HG03135 (cell line): Measurements from ENCODE around the gene PACSIN2.

ENCODE experiments used
- ATAC-seq: cut with Tn5 transposase; IDR thresholded peaks from one replicate; pipeline ENCODE4 v1.9.1; 2021; ENCODE audit warnings: mild to moderate bottlenecking, moderate library complexity; ENCODE audit not compliant: unreplicated experiment

Gene PACSIN2

GRCh38 chr22:42910221-42910942 lies 104.6 kb downstream of the PACSIN2 start:
- no peak for ATAC-seq

DNA sequence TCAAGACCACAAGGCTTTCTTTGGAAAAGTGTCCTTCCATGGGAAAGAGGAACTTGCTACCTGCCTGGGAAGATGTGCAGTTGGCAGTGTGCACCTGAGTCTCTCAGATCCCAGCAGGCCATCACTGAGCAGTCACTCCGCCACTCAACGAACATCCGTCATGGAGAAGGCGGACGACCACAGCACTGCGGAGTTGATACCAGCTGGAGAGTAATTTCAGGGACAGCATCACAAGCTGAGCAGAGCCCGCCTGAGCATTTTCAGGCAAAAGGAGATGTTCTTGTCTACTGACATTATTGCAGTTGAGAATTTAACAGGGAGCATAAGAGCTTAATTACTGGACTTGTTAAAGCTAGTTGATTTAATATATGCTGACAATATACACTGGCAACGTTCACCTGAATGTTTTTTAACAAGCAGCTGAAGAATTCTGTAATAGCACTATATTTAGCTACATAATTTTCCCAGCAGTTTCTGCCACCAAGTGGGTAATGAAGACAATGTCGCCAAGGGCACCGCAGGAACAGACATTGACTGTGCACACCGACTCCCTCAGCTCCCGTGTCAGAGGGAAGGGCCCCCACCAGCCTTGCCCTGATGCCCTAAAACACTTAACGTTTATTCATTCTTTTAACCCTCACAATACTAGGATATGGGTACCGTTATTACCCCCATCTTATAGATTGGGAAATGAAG lies 105.4 kb downstream of the PACSIN2 start:
- ATAC-seq = no peak

GRCh38 chr22:42908374-42908746 lies 106.6 kb downstream of the PACSIN2 start:
- ATAC-seq = no peak

- ATAC-seq = no peak
These were observed 107.3 kb downstream of the PACSIN2 start for GRCh38 chr22:42907404-42908373.

GRCh38 chr22:42906605-42907348 lies 108.2 kb downstream of the PACSIN2 start:
- no peak for ATAC-seq

GRCh38 chr22:42905702-42906183 lies 109.2 kb downstream of the PACSIN2 start:
- no peak for ATAC-seq

- no peak for ATAC-seq
These were observed 109.7 kb downstream of the PACSIN2 start for GRCh38 chr22:42905217-42905616.

DNA sequence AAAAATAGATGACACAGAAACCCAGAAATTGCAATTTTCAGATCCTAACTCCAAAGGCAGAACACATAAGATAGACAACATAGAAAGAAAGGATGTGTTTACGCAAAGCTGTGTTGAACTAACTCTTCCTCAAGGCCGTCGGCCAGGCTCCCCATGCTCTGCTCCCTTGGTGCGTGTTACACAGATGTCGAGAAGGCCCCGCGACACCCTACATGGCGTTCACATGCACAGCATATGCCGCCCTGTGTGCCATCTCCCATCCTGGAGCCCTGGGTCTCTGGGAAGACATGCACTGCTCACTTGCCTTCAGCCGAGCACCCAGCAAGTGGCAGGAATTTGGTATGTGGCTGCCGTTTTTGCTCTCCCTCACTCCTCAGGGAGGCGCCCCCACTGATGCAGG lies 110.9 kb downstream of the PACSIN2 start:
- no peak for ATAC-seq

- no peak for ATAC-seq
These were observed 112.0 kb downstream of the PACSIN2 start for GRCh38 chr22:42902875-42903510.

- no peak for ATAC-seq
These were observed 113.0 kb downstream of the PACSIN2 start for GRCh38 chr22:42901790-42902508.

GRCh38 chr22:42897960-42898359 lies 117.0 kb downstream of the PACSIN2 start:
- ATAC-seq = no peak

DNA sequence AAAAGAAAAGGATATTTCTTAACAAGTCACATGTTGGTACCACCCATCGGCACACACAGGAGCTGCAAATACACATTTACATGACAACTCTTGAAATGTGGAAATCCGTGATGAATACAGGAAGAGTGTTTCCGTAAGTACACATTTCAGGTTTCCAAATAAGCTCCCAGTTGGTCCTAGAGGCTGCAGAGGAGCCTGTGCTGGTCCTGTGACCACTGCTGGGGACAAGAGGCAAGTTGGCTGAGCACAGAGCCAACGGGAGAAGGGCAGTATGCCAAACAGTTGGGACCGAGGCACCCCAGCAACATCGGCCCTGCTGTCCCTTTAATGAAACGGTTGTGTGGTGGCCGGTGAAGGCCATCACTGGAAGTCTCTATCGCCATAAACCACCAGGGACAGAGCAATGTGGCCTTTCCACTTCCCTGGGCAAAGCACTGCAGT lies 119.4 kb downstream of the PACSIN2 start:
- ATAC-seq = no peak

- ATAC-seq = no peak
These were observed 119.9 kb downstream of the PACSIN2 start for GRCh38 chr22:42895087-42895486.

DNA sequence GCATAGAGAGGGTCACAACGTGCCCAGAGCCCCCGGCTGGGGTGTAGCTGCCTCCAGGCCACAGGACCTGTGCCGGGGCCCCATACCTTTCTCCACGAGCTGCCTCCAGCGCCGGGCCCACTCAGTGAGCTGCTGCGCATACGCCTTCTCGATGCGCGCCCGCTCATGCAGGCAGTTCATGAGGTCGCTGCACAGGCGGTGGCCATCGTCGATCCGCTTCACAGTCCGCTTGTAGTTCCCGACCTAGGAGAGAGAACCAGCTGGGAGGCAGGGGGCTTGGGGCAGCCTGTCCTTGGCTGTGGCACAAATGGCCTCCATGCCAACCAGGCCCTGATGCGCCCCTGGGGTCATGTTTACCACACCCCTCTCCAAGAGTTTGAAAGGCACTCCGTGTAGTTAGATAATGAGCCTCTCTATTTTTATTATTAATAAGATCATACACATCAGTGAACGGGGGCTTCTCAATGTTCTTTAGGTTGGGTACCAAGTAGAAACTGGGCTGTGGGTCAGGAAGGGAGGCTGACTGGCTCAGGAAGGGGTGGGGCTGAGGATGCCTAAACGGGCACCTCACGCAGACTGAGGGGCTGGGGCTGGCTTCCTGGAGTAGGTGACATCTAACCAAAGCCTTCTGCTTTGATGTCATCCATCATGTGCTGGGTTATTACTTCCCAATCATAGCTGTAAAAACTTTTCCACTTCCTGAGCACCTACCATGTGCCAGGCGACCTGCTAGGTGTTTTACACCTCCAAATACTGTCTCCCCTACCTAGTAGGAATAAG lies 121.4 kb downstream of the PACSIN2 start:
- ATAC-seq = no peak

DNA sequence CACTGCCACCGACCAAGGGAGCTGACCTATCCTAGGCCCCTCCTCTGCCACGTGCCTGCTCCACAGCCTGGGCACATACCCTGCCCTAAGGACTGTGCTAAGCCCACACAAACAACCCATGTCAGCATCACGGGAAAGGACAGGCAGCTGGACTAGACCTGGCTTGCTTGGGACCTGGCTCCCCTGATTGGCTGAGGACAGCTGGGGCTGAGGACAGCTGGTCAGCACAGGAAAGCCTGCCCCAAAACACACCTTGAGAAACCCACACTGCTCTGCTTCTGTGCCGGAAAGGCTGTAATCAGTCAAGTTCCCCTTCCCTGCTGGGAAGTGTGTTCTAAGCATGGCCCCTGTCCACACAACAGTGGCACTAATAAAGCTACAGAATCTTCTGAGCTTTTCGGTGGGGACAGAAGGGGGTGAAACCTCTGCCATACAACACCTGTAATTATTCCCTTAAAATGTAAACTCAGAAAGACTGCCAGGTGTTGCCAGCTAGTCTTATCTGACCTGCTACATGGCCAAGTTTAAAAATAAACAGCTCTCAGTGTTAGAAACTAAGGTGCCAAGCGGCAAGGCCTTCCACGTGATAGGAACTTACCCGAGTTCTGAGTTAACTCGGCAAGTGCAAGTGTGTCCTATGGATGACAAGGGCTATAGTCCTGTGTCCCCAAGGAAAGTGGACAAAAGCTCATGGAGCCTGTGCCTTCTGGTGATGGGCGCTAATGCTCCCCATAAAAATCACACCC lies 122.2 kb downstream of the PACSIN2 start:
- ATAC-seq = no peak

GRCh38 chr22:42892156-42892555 lies 122.8 kb downstream of the PACSIN2 start:
- ATAC-seq = no peak

GRCh38 chr22:42891696-42892095 lies 123.3 kb downstream of the PACSIN2 start:
- no peak for ATAC-seq

DNA sequence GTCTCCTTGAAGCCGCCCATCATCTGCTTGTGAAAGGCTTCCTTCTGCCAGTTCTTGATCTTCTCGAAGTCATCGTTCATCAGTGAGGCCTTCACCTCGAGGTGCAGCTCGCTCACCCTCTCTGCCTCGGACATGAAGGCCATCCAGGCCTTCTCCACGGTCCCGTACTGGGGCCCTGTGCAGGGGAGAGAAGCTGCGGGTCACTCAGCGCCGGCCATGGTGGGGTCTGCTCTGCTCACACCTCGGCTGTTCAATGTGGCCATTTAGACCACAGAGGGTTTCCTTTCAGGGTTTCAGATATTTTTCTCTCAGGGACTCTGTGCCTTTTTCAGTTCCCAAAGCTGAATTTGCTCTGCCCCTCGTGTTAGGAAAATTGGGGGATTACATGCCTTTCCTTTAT lies 123.9 kb downstream of the PACSIN2 start:
- ATAC-seq = no peak
